Measurements from ENCODE around the gene TCF23. TPM values are rescaled to one million over a fixed set of nuclear protein-coding genes. Genes with fewer than 3 reads are reported as not detected.

The TCF23 gene
- total and polyA plus RNA-seq, 7 experiments from 2014 or later: not detected

GRCh38 chr2:27150639-27151230 is 1.9 kb downstream of the TCF23 start:
- Histone ChIP-seq H3K4me1 (ENCODE audit: control insufficient read depth in 2 of 2, insufficient read depth in 2 of 2, low read length in 2 of 2) (no peaks in the 10 kb centered on the region), H3K27ac (ENCODE audit: low read depth, low read length) (no peak overlapping the region), H3K9me3 (ENCODE audit: control insufficient read depth in 2 of 3, low read length in 3 of 3) (no peaks in the 10 kb centered on the region), H3K27me3 (ENCODE audit: control insufficient read depth in 2 of 2, insufficient read depth in 2 of 2, low read length in 2 of 2) (no peaks in the 10 kb centered on the region), H3K36me3 (ENCODE audit: control insufficient read depth in 2 of 3, insufficient read depth in 3 of 3, low read length in 3 of 3) (no peaks in the 10 kb centered on the region), H3K4me3 (ENCODE audit: low read length) (no peak overlapping the region)
- H3K27me3 Mint-ChIP-seq: peaks cover 0 to 13% (median 4%) of the 10 kb centered on the region in 5 donors
- intact Hi-C loops (cut with micrococcal nuclease): no loop called here
- no peaks in the 10 kb centered on the region for H3K9me3 Mint-ChIP-seq
- no peak overlapping the region for H3K4me3 Mint-ChIP-seq
- no peak for DNase-seq
- no peak for ATAC-seq
- no peaks in the 10 kb centered on the region for H3K36me3 Mint-ChIP-seq
- H3K4me1 Mint-ChIP-seq: no peaks in the 10 kb centered on the region
- H3K27ac Mint-ChIP-seq: no peak overlapping the region
- POLR2A ChIA-PET: no interaction called here
- CTCF ChIA-PET: interaction anchor here (1.6 kb wide), 1 partner anchor 16 kb away, joined by 3 read pairs; no protein-coding TSS in a partner anchor

GRCh38 chr2:27152102-27152795 is 3.4 kb downstream of the TCF23 start:
- Mint-ChIP-seq H3K27ac (no peak overlapping the region), H3K4me1 (no peaks in the 10 kb centered on the region), H3K27me3 (peaks cover 0 to 9% (median 4%) of the 10 kb centered on the region in 5 donors), H3K9me3 (no peaks in the 10 kb centered on the region), H3K36me3 (no peaks in the 10 kb centered on the region), H3K4me3 (no peak overlapping the region)
- Histone ChIP-seq H3K4me1 (ENCODE audit: control insufficient read depth in 2 of 2, insufficient read depth in 2 of 2, low read length in 2 of 2) (no peaks in the 10 kb centered on the region), H3K4me3 (ENCODE audit: low read length) (no peak overlapping the region), H3K27ac (ENCODE audit: low read depth, low read length) (no peak overlapping the region), H3K27me3 (ENCODE audit: control insufficient read depth in 2 of 2, insufficient read depth in 2 of 2, low read length in 2 of 2) (no peaks in the 10 kb centered on the region), H3K9me3 (ENCODE audit: control insufficient read depth in 2 of 3, low read length in 3 of 3) (no peaks in the 10 kb centered on the region), H3K36me3 (ENCODE audit: control insufficient read depth in 2 of 3, insufficient read depth in 3 of 3, low read length in 3 of 3) (no peaks in the 10 kb centered on the region)
- intact Hi-C loops (cut with micrococcal nuclease): no loop called here
- CTCF ChIA-PET: interaction anchor here (1.6 kb wide), 1 partner anchor 14 kb away, joined by 3 read pairs; no protein-coding TSS in a partner anchor
- no peak for DNase-seq
- POLR2A ChIA-PET: no interaction called here
- no peak for ATAC-seq

DNA sequence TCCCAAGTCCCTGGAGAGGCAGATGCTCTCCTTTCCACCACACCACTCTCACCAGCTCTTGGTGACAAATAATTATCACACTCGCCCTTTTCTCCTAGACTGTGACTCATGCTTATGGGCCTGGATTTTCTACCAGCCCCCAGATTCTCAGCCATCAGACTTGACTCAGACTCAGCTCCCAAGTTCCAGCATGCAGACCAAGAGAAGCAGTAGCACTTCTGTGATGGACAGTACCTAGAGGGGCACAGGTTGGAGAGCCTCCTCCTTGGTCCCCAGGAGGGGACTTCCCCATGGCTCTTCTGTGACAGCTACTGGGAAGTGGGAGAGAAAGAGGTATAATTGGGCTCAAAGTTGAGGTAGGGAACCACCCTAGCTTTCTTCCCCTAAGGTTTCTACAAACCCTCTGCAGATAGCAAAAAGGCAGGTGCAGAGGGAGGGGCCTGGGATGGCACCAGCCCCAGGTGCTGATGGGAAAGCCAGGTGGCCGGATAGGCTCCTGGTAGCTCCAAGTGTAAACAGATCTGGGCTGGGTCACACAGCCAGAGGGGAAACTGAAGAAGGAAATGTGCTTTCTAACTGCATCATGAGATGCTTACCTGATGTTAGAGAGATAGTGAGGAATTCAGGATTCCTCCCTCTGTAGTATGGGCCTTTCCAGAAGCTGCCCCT is 4.1 kb downstream of the TCF23 start:
- ATAC-seq: no peak
- H3K9me3 ChIP-seq (ENCODE audit: control insufficient read depth in 2 of 3, low read length in 3 of 3): no peaks in the 10 kb centered on the region
- H3K4me3 ChIP-seq (ENCODE audit: low read length): no peak overlapping the region
- Mint-ChIP-seq H3K27me3 (peaks cover 0 to 6% (median under 1%) of the 10 kb centered on the region in 5 donors), H3K4me3 (no peak overlapping the region), H3K9me3 (no peaks in the 10 kb centered on the region), H3K27ac (no peak overlapping the region), H3K4me1 (no peaks in the 10 kb centered on the region), H3K36me3 (no peaks in the 10 kb centered on the region)
- intact Hi-C loops (cut with micrococcal nuclease): no loop called here
- H3K27me3 ChIP-seq (ENCODE audit: control insufficient read depth in 2 of 2, insufficient read depth in 2 of 2, low read length in 2 of 2): no peaks in the 10 kb centered on the region
- H3K36me3 ChIP-seq (ENCODE audit: control insufficient read depth in 2 of 3, insufficient read depth in 3 of 3, low read length in 3 of 3): no peaks in the 10 kb centered on the region
- ChIA-PET CTCF (no interaction called here), POLR2A (no interaction called here)
- H3K4me1 ChIP-seq (ENCODE audit: control insufficient read depth in 2 of 2, insufficient read depth in 2 of 2, low read length in 2 of 2): no peaks in the 10 kb centered on the region
- no peak overlapping the region for H3K27ac ChIP-seq (ENCODE audit: low read depth, low read length)
- no peak for DNase-seq

GRCh38 chr2:27154488-27154887 is 5.7 kb downstream of the TCF23 start:
- Mint-ChIP-seq H3K9me3 (no peaks in the 10 kb centered on the region), H3K4me1 (no peaks in the 10 kb centered on the region), H3K27ac (no peak overlapping the region), H3K27me3 (peaks cover 0 to 8% (median 0%) of the 10 kb centered on the region in 5 donors), H3K4me3 (no peak overlapping the region), H3K36me3 (no peaks in the 10 kb centered on the region)
- Histone ChIP-seq H3K36me3 (ENCODE audit: control insufficient read depth in 2 of 3, insufficient read depth in 3 of 3, low read length in 3 of 3) (no peaks in the 10 kb centered on the region), H3K27ac (ENCODE audit: low read depth, low read length) (no peak overlapping the region), H3K4me1 (ENCODE audit: control insufficient read depth in 2 of 2, insufficient read depth in 2 of 2, low read length in 2 of 2) (no peaks in the 10 kb centered on the region), H3K9me3 (ENCODE audit: control insufficient read depth in 2 of 3, low read length in 3 of 3) (no peaks in the 10 kb centered on the region), H3K27me3 (ENCODE audit: control insufficient read depth in 2 of 2, insufficient read depth in 2 of 2, low read length in 2 of 2) (no peaks in the 10 kb centered on the region), H3K4me3 (ENCODE audit: low read length) (no peak overlapping the region)
- ChIA-PET CTCF (no interaction called here), POLR2A (no interaction called here)
- DNase-seq (no peak), ATAC-seq (no peak)
- intact Hi-C loops (cut with micrococcal nuclease): no loop called here

- Histone ChIP-seq H3K27me3 (ENCODE audit: control insufficient read depth in 2 of 2, insufficient read depth in 2 of 2, low read length in 2 of 2) (no peaks in the 10 kb centered on the region), H3K4me3 (ENCODE audit: low read length) (no peak overlapping the region), H3K27ac (ENCODE audit: low read depth, low read length) (no peak overlapping the region), H3K4me1 (ENCODE audit: control insufficient read depth in 2 of 2, insufficient read depth in 2 of 2, low read length in 2 of 2) (no peaks in the 10 kb centered on the region), H3K9me3 (ENCODE audit: control insufficient read depth in 2 of 3, low read length in 3 of 3) (no peaks in the 10 kb centered on the region), H3K36me3 (ENCODE audit: control insufficient read depth in 2 of 3, insufficient read depth in 3 of 3, low read length in 3 of 3) (no peaks in the 10 kb centered on the region)
- peaks cover 0 to 8% (median 0%) of the 10 kb centered on the region in 5 donors for H3K27me3 Mint-ChIP-seq
- H3K36me3 Mint-ChIP-seq: no peaks in the 10 kb centered on the region
- ChIA-PET POLR2A (no interaction called here), CTCF (no interaction called here)
- H3K4me3 Mint-ChIP-seq: no peak overlapping the region
- no peaks in the 10 kb centered on the region for H3K9me3 Mint-ChIP-seq
- ATAC-seq (no peak), DNase-seq (no peak)
- H3K4me1 Mint-ChIP-seq: no peaks in the 10 kb centered on the region
- no peak overlapping the region for H3K27ac Mint-ChIP-seq
- intact Hi-C loops (cut with micrococcal nuclease): no loop called here
Observed at GRCh38 chr2:27155069-27155520, 6.3 kb downstream of the TCF23 start.

DNA sequence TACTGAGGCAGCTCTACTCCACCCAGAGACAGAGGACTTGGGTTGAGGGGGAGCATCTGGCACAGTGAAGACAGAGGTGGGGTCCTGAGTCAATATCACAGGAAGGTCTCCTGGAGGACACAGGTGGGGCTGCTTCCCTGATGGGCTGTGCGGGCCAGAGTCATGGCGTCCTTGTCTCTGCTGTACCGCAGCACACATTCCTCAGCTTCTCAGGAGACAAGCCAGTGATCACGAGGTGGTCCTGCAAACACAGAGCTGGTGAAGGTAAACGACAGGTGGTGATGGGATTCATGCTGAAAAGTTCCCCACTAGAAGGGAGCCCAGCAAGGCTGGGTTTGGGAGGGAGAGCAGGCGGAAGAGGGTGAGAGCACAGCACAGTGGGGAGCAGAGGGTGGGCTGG is 9.7 kb downstream of the TCF23 start:
- H3K27me3 ChIP-seq (ENCODE audit: control insufficient read depth in 2 of 2, insufficient read depth in 2 of 2, low read length in 2 of 2): no peaks in the 10 kb centered on the region
- ChIA-PET POLR2A (no interaction called here), CTCF (no interaction called here)
- intact Hi-C loops (cut with micrococcal nuclease): no loop called here
- Mint-ChIP-seq H3K36me3 (no peaks in the 10 kb centered on the region), H3K9me3 (no peaks in the 10 kb centered on the region), H3K4me3 (no peak overlapping the region), H3K27ac (no peak overlapping the region), H3K4me1 (no peaks in the 10 kb centered on the region), H3K27me3 (peaks cover 0 to 8% (median 0%) of the 10 kb centered on the region in 5 donors)
- DNase-seq: no peak
- no peak overlapping the region for H3K27ac ChIP-seq (ENCODE audit: low read depth, low read length)
- H3K9me3 ChIP-seq (ENCODE audit: control insufficient read depth in 2 of 3, low read length in 3 of 3): no peaks in the 10 kb centered on the region
- no peaks in the 10 kb centered on the region for H3K36me3 ChIP-seq (ENCODE audit: control insufficient read depth in 2 of 3, insufficient read depth in 3 of 3, low read length in 3 of 3)
- no peaks in the 10 kb centered on the region for H3K4me1 ChIP-seq (ENCODE audit: control insufficient read depth in 2 of 2, insufficient read depth in 2 of 2, low read length in 2 of 2)
- no peak for ATAC-seq
- no peak overlapping the region for H3K4me3 ChIP-seq (ENCODE audit: low read length)

All from naive thymus-derived CD4-positive, alpha-beta T cell (primary cell).